Measurements from ENCODE around the gene DOCK9.

- TF ChIP-seq CTCF (IDR thresholded peaks at IDR 0.05; ENCODE audit: low read length) (no peak), EZH2 (IDR thresholded peaks at IDR 0.05; ENCODE audit: borderline replicate concordance, low read length) (no peak)
These were observed 22.5 kb downstream of the DOCK9 start for GRCh38 chr13:98955336-98955735.
